ENCODE results near the gene WASHC4. TPM values are rescaled to one million over a fixed set of nuclear protein-coding genes. Genes with fewer than 3 reads are reported as not detected.
"Not testable (repeated sequence)": the region's sequence is repeated elsewhere in the genome, so short reads cannot be mapped to it uniquely, and the experiment has no call there.

The WASHC4 gene
- total and polyA plus RNA-seq, 3 donors from 2014 or later: 17.4 to 57.7 (median 55.3) TPM

- no peaks in the 10 kb centered on the region for H3K27me3 ChIP-seq
- WGBS, 2 donors: 77 to 85% methylated on average over 6 of the region's 6 CpGs
- H3K27ac ChIP-seq: no peak overlapping the region
- DNase-seq: no peak
- no peak overlapping the region for H3K4me3 ChIP-seq
- no peak for TF ChIP-seq POLR2A (IDR thresholded peaks at IDR 0.05)
- intact Hi-C loops (cut with DNase I; ENCODE audit: low total_unique reads): no loop called here
- no peaks in the 10 kb centered on the region for H3K9me3 ChIP-seq
- H3K4me1 ChIP-seq: no peaks in the 10 kb centered on the region
- H3K36me3 ChIP-seq (ENCODE audit: low read depth, missing control alignments): no peaks in the 10 kb centered on the region
These were observed 17.2 kb upstream of the WASHC4 start for GRCh38 chr12:105090361-105090760.

GRCh38 chr12:105091476-105092206 is 15.9 kb upstream of the WASHC4 start:
- Histone ChIP-seq H3K9me3 (no peaks in the 10 kb centered on the region), H3K4me3 (no peak overlapping the region), H3K27ac (no peak overlapping the region), H3K36me3 (ENCODE audit: low read depth, missing control alignments) (no peaks in the 10 kb centered on the region), H3K27me3 (no peaks in the 10 kb centered on the region), H3K4me1 (no peaks in the 10 kb centered on the region)
- DNase-seq: no peak
- 46 to 55% methylated on average over 4 of the region's 4 CpGs for WGBS, 2 donors
- TF ChIP-seq CTCF (IDR thresholded peaks at IDR 0.05) (no peak), POLR2A (IDR thresholded peaks at IDR 0.05) (no peak)
- intact Hi-C loops (cut with DNase I; ENCODE audit: low total_unique reads): no loop called here

GRCh38 chr12:105092336-105092735 is 15.2 kb upstream of the WASHC4 start:
- no peaks in the 10 kb centered on the region for H3K9me3 ChIP-seq
- H3K27me3 ChIP-seq: no peaks in the 10 kb centered on the region
- H3K27ac ChIP-seq: no peak overlapping the region
- WGBS, 2 donors: 41 to 42% methylated on average over 13 of the region's 13 CpGs
- no peaks in the 10 kb centered on the region for H3K4me1 ChIP-seq
- H3K36me3 ChIP-seq (ENCODE audit: low read depth, missing control alignments): no peaks in the 10 kb centered on the region
- no peak overlapping the region for H3K4me3 ChIP-seq
- TF ChIP-seq POLR2A (IDR thresholded peaks at IDR 0.05) (no peak), CTCF (IDR thresholded peaks at IDR 0.05) (no peak)
- intact Hi-C loops (cut with DNase I; ENCODE audit: low total_unique reads): no loop called here
- DNase-seq: no peak

GRCh38 chr12:105095338-105095737 is 12.2 kb upstream of the WASHC4 start:
- H3K27ac ChIP-seq; H3K4me3 ChIP-seq; H3K9me3 ChIP-seq; H3K4me1 ChIP-seq; H3K36me3 ChIP-seq (ENCODE audit: low read depth, missing control alignments); intact Hi-C loops (cut with DNase I; ENCODE audit: low total_unique reads); DNase-seq; H3K27me3 ChIP-seq: not testable (repeated sequence)
- WGBS, 2 donors: 94% methylated on average over 5 of the region's 5 CpGs

- Histone ChIP-seq H3K27ac (no peak overlapping the region), H3K9me3 (no peaks in the 10 kb centered on the region), H3K36me3 (ENCODE audit: low read depth, missing control alignments) (no peaks in the 10 kb centered on the region), H3K27me3 (no peaks in the 10 kb centered on the region), H3K4me3 (no peak overlapping the region), H3K4me1 (no peaks in the 10 kb centered on the region)
- 76 to 90% methylated on average over 1 of the region's 1 CpG for WGBS, 2 donors
- intact Hi-C loops (cut with DNase I; ENCODE audit: low total_unique reads): no loop called here
- no peak for DNase-seq
- TF ChIP-seq CTCF (IDR thresholded peaks at IDR 0.05) (no peak), POLR2A (IDR thresholded peaks at IDR 0.05) (no peak)
These were observed 8.2 kb upstream of the WASHC4 start for GRCh38 chr12:105099356-105099755.

Data from testis (tissue), 3 donors.